8988T (cell line): ENCODE measurements around the gene ATP6V0B.
A peak's percentile ranks its signal among the peaks of the same experiment; 100 is the strongest.

Experiments used
- DNase-seq: peaks from one replicate; pipeline ENCODE4 v3.0.0; 2011

The ATP6V0B gene

GRCh38 chr1:43970502-43970901 is 4.3 kb upstream of the ATP6V0B start:
- no peak for DNase-seq

GRCh38 chr1:43970911-43971310 is 3.8 kb upstream of the ATP6V0B start:
- DNase-seq: no peak

GRCh38 chr1:43971336-43971980 is 3.3 kb upstream of the ATP6V0B start:
- no peak for DNase-seq

GRCh38 chr1:43973981-43974442 is 748 bp upstream of the ATP6V0B start:
- no peak for DNase-seq

GRCh38 chr1:43975249-43975961 is 645 bp downstream of the ATP6V0B start:
- no peak for DNase-seq

- no peak for DNase-seq
These were observed 1.3 kb downstream of the ATP6V0B start for GRCh38 chr1:43976045-43976444.

GRCh38 chr1:43976890-43977289 is 2.1 kb downstream of the ATP6V0B start:
- no peak for DNase-seq

GRCh38 chr1:43977376-43978263 is 2.9 kb downstream of the ATP6V0B start:
- no peak for DNase-seq

- no peak for DNase-seq
These were observed 3.4 kb downstream of the ATP6V0B start for GRCh38 chr1:43978264-43978550.

- peak; percentile 93 for DNase-seq
These were observed 3.9 kb downstream of the ATP6V0B start, which contains the start of gene B4GALT2 for GRCh38 chr1:43978551-43979260. Gene B4GALT2 (plus strand): TSS chr1:43979210. CDS start chr1:43981161, 1,951 bp downstream.

GRCh38 chr1:43979261-43979527 is 4.4 kb downstream of the ATP6V0B start:
- no peak for DNase-seq

- DNase-seq: peak; percentile 61
These were observed 4.9 kb downstream of the ATP6V0B start for GRCh38 chr1:43979528-43980254.

GRCh38 chr1:43980255-43981134 is 5.7 kb downstream of the ATP6V0B start:
- DNase-seq: no peak

- DNase-seq: no peak
These were observed 6.4 kb downstream of the ATP6V0B start for GRCh38 chr1:43981135-43981491.

- DNase-seq: no peak
These were observed 6.9 kb downstream of the ATP6V0B start for GRCh38 chr1:43981636-43982035.

GRCh38 chr1:43982241-43982640 is 7.5 kb downstream of the ATP6V0B start:
- no peak for DNase-seq

- DNase-seq: no peak
These were observed 8.0 kb downstream of the ATP6V0B start for GRCh38 chr1:43982808-43983207.

- no peak for DNase-seq
These were observed 8.6 kb downstream of the ATP6V0B start for GRCh38 chr1:43983253-43983899.

- no peak for DNase-seq
These were observed 10.1 kb downstream of the ATP6V0B start for GRCh38 chr1:43984855-43985254.

- no peak for DNase-seq
These were observed 11.3 kb downstream of the ATP6V0B start for GRCh38 chr1:43985984-43986595.

GRCh38 chr1:43986712-43987111 is 12.0 kb downstream of the ATP6V0B start:
- DNase-seq: no peak
